Cardiac muscle cell (in vitro differentiated cells and primary cell): ENCODE measurements around the gene CAMK2G. TPM values are rescaled to one million over a fixed set of nuclear protein-coding genes. Genes with fewer than 3 reads are reported as not detected.

Source experiments
- DNase-seq, 2 donors: peaks; one replicate each; pipeline versions ENCODE4 v3.0.0 to v3.0.0-alpha.2; 2010 to 2017; ENCODE audit warnings: low read depth in 1 of 2, low spot score in 1 of 2
- H3K27ac ChIP-seq: fragments of 200-600 bp; sonication (generic); 2 replicates; pipeline ENCODE4 v1.5.1; 2016
- H3K27me3 ChIP-seq: fragments of 200-600 bp; sonication (generic); 2 replicates; pipeline ENCODE4 v1.6.0; 2016; ENCODE audit warnings: control low read depth
- H3K36me3 ChIP-seq: fragments of 200-600 bp; sonication (generic); 2 replicates; pipeline ENCODE4 v1.5.1; 2016; ENCODE audit warnings: control low read depth
- H3K4me1 ChIP-seq: fragments of 200-600 bp; sonication (generic); 2 replicates; pipeline ENCODE4 v1.8.1; 2017; ENCODE audit warnings: low read depth, mild to moderate bottlenecking, mixed run types
- H3K4me3 ChIP-seq: fragments of 200-600 bp; sonication (generic); 2 replicates; pipeline ENCODE4 v1.5.1; 2016; ENCODE audit warnings: mild to moderate bottlenecking
- H3K9me3 ChIP-seq: fragments of 200-600 bp; sonication (generic); 2 replicates; pipeline ENCODE4 v1.5.1; 2017; ENCODE audit warnings: low read depth, mild to moderate bottlenecking, control low read depth
- CTCF ChIP-seq: IDR thresholded peaks from 2 replicates; pipeline ENCODE4 v1.5.1; 2012; ENCODE audit warnings: low read depth, mild to moderate bottlenecking, low read length
- polyA plus RNA-seq: library from polyadenylated mRNA; unstranded; fragments of >200 nt; fragmentation: Nextera tagmentation; extraction: Ambion mirVana; gene quantifications from 2 replicates; pipeline ENCODE4 v1.2.1, GENCODE V29; 2016
- total RNA-seq: library from RNA; depleted of rRNA; stranded (reverse); fragments of >200 nt; gene quantifications from 2 replicates; pipeline ENCODE4 v1.2.3, GENCODE V29; 2016

Gene CAMK2G
- total and polyA plus RNA-seq, 2 experiments from 2014 or later = 7.7 to 29.8 TPM

GRCh38 chr10:73803680-73804286 is 70.6 kb downstream of the CAMK2G start:
- DNase-seq = no peak
- Histone ChIP-seq H3K9me3 (no peaks in the 10 kb centered on the region), H3K4me3 (no peak overlapping the region), H3K27ac (no peak overlapping the region), H3K36me3 (peaks cover 43% of the 10 kb centered on the region), H3K27me3 (no peaks in the 10 kb centered on the region), H3K4me1 (no peaks in the 10 kb centered on the region)
- no peak for TF ChIP-seq CTCF

- Histone ChIP-seq H3K36me3 (peaks cover 42% of the 10 kb centered on the region), H3K27me3 (no peaks in the 10 kb centered on the region), H3K4me3 (no peak overlapping the region), H3K4me1 (no peaks in the 10 kb centered on the region), H3K27ac (no peak overlapping the region), H3K9me3 (no peaks in the 10 kb centered on the region)
- DNase-seq = no peak
- TF ChIP-seq CTCF = no peak
Measured at GRCh38 chr10:73802276-73802991, 71.9 kb downstream of the CAMK2G start.

GRCh38 chr10:73801253-73801590 is 73.1 kb downstream of the CAMK2G start:
- Histone ChIP-seq H3K9me3 (no peaks in the 10 kb centered on the region), H3K27ac (no peak overlapping the region), H3K36me3 (peaks cover 39% of the 10 kb centered on the region), H3K4me3 (no peak overlapping the region), H3K27me3 (no peaks in the 10 kb centered on the region), H3K4me1 (no peaks in the 10 kb centered on the region)
- DNase-seq = no peak
- TF ChIP-seq CTCF = no peak

- TF ChIP-seq CTCF = no peak
- peaks cover 36% of the 10 kb centered on the region for H3K36me3 ChIP-seq
- H3K4me3 ChIP-seq = no peak overlapping the region
- no peak overlapping the region for H3K27ac ChIP-seq
- H3K9me3 ChIP-seq = no peaks in the 10 kb centered on the region
- H3K4me1 ChIP-seq = no peaks in the 10 kb centered on the region
- no peak for DNase-seq
- no peaks in the 10 kb centered on the region for H3K27me3 ChIP-seq
Measured at GRCh38 chr10:73800560-73801252, 73.6 kb downstream of the CAMK2G start.

GRCh38 chr10:73799899-73800559 is 74.3 kb downstream of the CAMK2G start:
- no peak for TF ChIP-seq CTCF
- Histone ChIP-seq H3K27me3 (no peaks in the 10 kb centered on the region), H3K36me3 (peaks cover 34% of the 10 kb centered on the region)

More at GRCh38 chr10:73799899-73800559, 74.3 kb downstream of the CAMK2G start:
- H3K27ac ChIP-seq = no peak overlapping the region
- H3K4me1 ChIP-seq = no peaks in the 10 kb centered on the region
- H3K9me3 ChIP-seq = no peaks in the 10 kb centered on the region
- no peak overlapping the region for H3K4me3 ChIP-seq
- no peak for DNase-seq
